GM12801 (cell line): Measurements from ENCODE around the gene PFKM.

Source experiments
- CTCF ChIP-seq: IDR thresholded peaks from one replicate; pipeline ENCODE4 v1.5.1; 2011; ENCODE audit warnings: control low read depth; ENCODE audit not compliant: insufficient read length; ENCODE audit errors: extremely low read depth

Gene PFKM

DNA sequence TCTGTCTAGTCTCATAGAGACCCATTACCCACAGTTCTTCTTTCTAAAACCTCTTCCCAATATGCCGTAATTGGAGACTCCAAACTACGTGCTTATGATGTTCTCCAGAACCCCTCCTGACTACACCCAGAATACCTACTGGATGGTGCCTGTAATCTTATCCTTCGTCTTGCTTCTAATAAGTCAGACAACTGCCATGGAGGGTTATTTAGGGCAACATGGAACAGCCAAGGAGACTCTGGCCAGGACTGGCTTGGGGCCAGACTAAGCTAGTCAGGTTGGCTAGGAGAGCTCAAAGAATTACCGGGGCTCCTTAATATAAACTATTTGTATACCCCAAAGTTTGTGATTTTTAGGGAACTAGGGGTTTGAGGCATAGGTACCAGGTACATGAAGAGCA, 6.8 kb downstream of the PFKM start:
- no peak for TF ChIP-seq CTCF

- TF ChIP-seq CTCF = no peak
Observed at GRCh38 chr12:48126953-48127630, 7.9 kb downstream of the PFKM start.

- TF ChIP-seq CTCF = no peak
Observed at GRCh38 chr12:48128800-48129199, 9.6 kb downstream of the PFKM start.

GRCh38 chr12:48129376-48129775, 10.2 kb downstream of the PFKM start:
- TF ChIP-seq CTCF = no peak

- TF ChIP-seq CTCF = no peak
Observed at GRCh38 chr12:48131517-48131916, 12.4 kb downstream of the PFKM start.

DNA sequence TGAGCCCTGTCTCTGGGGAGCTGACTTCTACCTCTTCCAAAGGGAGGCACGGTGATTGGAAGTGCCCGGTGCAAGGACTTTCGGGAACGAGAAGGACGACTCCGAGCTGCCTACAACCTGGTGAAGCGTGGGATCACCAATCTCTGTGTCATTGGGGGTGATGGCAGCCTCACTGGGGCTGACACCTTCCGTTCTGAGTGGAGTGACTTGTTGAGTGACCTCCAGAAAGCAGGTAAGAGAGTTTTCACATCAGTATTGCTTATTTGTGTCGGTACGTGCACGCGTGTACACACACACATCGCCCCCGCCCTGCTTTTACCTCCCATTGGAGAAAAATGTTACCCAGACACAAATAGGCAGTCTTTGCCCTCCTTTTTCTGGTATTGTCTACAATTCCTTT, 13.7 kb downstream of the PFKM start:
- no peak for TF ChIP-seq CTCF

- TF ChIP-seq CTCF = no peak
Observed at GRCh38 chr12:48135027-48135426, 15.9 kb downstream of the PFKM start.
